ENCODE data around the gene IL17REL. TPM values are rescaled to one million over a fixed set of nuclear protein-coding genes. Genes with fewer than 3 reads are reported as not detected.

The IL17REL gene
- total and polyA plus RNA-seq, 12 donors = not detected

DNA sequence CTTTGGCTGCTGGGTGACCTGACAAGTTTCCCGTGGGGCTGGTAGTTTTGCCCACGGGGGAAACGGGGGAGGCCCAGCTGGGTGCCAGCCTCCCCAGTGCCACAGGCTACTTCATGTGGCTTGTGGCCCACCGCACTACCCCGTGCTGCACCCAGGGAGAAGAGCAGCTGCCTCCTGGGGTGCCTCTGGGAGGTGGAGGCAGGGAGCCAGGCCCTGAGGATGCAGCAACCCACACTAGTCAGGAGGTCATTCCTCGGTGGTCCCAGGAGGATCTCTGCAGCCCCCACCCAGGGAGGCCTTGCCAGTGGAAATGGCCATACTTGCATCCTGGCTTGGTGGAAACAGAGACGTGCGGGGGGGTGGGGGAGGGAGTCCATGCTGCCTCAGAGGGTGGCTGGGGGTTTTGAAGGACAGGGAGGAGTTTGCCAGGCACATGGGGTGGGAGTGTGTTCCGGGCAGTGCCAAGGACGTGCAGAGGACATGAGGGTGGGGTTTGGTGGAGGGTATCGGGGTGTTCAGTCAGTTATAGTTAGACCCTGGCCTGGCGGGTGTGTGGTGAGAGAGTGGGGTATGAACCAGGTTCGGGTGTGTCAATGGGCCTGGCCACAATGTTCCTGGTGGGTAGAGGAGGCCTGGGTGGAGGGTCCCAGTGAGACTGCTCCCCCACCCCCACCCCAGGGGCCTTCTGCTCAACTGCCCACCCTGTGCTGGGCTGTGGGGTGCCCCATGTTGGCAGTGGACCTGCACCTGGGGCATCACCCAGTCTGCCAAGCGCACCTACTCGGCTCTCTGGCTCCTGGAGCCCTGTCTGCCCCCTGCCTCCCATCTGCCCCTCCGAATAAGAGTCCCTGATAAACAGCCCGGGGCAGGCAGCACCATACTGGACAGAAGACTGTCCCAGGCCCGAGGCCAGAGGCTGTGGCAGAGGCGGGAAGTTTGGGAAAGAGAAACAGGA, 48.2 kb downstream of the IL17REL start:
- Histone ChIP-seq H3K4me3 (peak overlapping the region in 1 of 4 donors; percentile 99), H3K36me3 (replicated peaks in 1 of 2) (peaks cover 0 to 18% of the 10 kb centered on the region in 2 donors), H3K27me3 (no peaks in the 10 kb centered on the region), H3K4me1 (replicated peaks in 1 of 2) (peaks cover 56 to 75% of the 10 kb centered on the region in 2 donors), H3K27ac (peak overlapping the region; percentile 44 to 96 (median 94)), H3K9me3 (replicated peaks in 1 of 3) (no peaks in the 10 kb centered on the region)
- 61 to 69% (median 66%) methylated on average over 14 to 19 of the region's 19 CpGs for WGBS, 4 donors
- DNase-seq = peak; percentile 3 to 59 (median 37)
- TF ChIP-seq POLR2A (IDR thresholded peaks at IDR 0.05) = no peak
- TF ChIP-seq, protein P1, sequence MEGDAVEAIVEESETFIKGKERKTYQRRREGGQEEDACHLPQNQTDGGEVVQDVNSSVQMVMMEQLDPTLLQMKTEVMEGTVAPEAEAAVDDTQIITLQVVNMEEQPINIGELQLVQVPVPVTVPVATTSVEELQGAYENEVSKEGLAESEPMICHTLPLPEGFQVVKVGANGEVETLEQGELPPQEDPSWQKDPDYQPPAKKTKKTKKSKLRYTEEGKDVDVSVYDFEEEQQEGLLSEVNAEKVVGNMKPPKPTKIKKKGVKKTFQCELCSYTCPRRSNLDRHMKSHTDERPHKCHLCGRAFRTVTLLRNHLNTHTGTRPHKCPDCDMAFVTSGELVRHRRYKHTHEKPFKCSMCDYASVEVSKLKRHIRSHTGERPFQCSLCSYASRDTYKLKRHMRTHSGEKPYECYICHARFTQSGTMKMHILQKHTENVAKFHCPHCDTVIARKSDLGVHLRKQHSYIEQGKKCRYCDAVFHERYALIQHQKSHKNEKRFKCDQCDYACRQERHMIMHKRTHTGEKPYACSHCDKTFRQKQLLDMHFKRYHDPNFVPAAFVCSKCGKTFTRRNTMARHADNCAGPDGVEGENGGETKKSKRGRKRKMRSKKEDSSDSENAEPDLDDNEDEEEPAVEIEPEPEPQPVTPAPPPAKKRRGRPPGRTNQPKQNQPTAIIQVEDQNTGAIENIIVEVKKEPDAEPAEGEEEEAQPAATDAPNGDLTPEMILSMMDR (IDR thresholded peaks at IDR 0.05) = no peak
- intact Hi-C loops (cut with DNase I) = no loop called here

DNA sequence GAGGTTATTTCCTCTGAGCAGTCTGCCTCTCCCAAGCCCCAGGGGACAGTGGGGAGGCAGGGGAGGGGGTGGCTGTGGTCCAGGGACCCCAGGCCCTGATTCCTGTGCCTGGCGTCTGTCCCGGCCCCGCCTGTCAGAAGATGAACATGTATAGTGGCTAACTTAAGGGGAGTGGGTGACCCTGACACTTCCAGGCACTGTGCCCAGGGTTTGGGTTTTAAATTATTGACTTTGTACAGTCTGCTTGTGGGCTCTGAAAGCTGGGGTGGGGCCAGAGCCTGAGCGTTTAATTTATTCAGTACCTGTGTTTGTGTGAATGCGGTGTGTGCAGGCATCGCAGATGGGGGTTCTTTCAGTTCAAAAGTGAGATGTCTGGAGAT, 48.9 kb downstream of the IL17REL start:
- peaks cover 56 to 70% of the 10 kb centered on the region in 2 donors for H3K4me1 ChIP-seq (replicated peaks in 1 of 2)
- peak; percentile 39 to 75 (median 48) for DNase-seq
- H3K9me3 ChIP-seq (replicated peaks in 1 of 3) = no peaks in the 10 kb centered on the region
- H3K4me3 ChIP-seq = peak overlapping the region in 2 of 4 donors; percentile 70 to 99
- peaks cover 0 to 18% of the 10 kb centered on the region in 2 donors for H3K36me3 ChIP-seq (replicated peaks in 1 of 2)
- H3K27me3 ChIP-seq = no peaks in the 10 kb centered on the region
- peak overlapping the region; percentile 73 to 100 (median 94) for H3K27ac ChIP-seq
- 48 to 67% (median 51%) methylated on average over 3 to 6 of the region's 6 CpGs for WGBS, 4 donors
- intact Hi-C loops (cut with DNase I) = no loop called here
- no peak for TF ChIP-seq POLR2A (IDR thresholded peaks at IDR 0.05)
- TF ChIP-seq, protein P1 (IDR thresholded peaks at IDR 0.05) = no peak

DNA sequence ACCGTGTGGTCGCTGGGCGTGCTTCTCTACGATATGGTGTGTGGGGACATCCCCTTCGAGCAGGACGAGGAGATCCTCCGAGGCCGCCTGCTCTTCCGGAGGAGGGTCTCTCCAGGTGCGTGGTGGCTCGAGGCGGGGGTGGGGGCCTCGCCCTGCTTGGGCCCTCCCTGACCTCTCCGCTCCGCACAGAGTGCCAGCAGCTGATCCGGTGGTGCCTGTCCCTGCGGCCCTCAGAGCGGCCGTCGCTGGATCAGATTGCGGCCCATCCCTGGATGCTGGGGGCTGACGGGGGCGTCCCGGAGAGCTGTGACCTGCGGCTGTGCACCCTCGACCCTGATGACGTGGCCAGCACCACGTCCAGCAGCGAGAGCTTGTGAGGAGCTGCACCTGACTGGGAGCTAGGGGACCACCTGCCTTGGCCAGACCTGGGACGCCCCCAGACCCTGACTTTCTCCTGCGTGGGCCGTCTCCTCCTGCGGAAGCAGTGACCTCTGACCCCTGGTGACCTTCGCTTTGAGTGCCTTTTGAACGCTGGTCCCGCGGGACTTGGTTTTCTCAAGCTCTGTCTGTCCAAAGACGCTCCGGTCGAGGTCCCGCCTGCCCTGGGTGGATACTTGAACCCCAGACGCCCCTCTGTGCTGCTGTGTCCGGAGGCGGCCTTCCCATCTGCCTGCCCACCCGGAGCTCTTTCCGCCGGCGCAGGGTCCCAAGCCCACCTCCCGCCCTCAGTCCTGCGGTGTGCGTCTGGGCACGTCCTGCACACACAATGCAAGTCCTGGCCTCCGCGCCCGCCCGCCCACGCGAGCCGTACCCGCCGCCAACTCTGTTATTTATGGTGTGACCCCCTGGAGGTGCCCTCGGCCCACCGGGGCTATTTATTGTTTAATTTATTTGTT, 49.6 kb downstream of the IL17REL start:
- DNase-seq = peak; percentile 33 to 79 (median 52)
- Histone ChIP-seq H3K36me3 (replicated peaks in 1 of 2) (peaks cover 0 to 18% of the 10 kb centered on the region in 2 donors), H3K27me3 (no peaks in the 10 kb centered on the region), H3K9me3 (replicated peaks in 1 of 3) (no peaks in the 10 kb centered on the region), H3K4me3 (peak overlapping the region in 3 of 4 donors; percentile 19 to 99 (median 70)), H3K27ac (peak overlapping the region; percentile 73 to 100 (median 94)), H3K4me1 (replicated peaks in 1 of 2) (peaks cover 52 to 64% of the 10 kb centered on the region in 2 donors)
- intact Hi-C loops (cut with DNase I) = no loop called here
- TF ChIP-seq POLR2A (IDR thresholded peaks at IDR 0.05) = no peak
- TF ChIP-seq, protein P1 (IDR thresholded peaks at IDR 0.05) = no peak
- whole genome bisulfite sequencing, 4 donors = 40 to 59% (median 52%) methylated on average over 22 to 63 of the region's 63 CpGs

All from adrenal gland (tissue), 12 donors.